Measurements from ENCODE around the gene ETDB.
"Not testable (repeated sequence)": the region's sequence is repeated elsewhere in the genome, so short reads cannot be mapped to it uniquely, and the experiment has no call there.

The ETDB gene

DNA sequence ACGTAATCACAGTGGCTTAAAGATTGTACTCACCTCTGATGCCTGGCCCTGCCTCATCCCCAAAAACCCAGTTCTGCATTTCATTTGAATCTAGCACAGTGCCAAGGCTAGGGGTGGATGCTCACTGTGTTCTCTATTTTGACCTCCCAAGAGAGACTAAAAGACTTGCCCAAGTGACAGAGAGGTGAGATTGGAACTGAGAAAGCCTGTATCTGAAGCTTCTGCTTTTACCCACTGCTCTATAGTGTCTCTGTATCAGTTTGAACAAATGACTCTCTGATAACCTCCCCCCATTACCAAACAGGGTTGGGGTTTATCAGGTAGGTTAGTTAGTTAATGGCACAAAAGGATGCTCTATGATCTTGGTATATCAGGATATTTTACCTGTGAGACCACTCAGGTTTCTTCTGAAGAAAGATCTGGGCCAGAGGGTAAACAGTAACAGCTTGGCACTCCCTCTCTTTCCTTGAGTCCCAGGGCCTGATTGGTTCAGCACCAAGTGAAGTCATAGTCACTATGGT lies at the start of gene ETDB:
TSS of gene ETDB (minus strand) at position 471 of the 521 bp plus-strand sequence. CDS start 1,265 bp downstream, outside the sequence.
- DNase-seq (ENCODE audit: low read depth, low spot score): not testable (repeated sequence)

GRCh38 chrX:135169534-135169933 lies 49.2 kb upstream of the ETDB start:
- DNase-seq (ENCODE audit: low read depth, low spot score): not testable (repeated sequence)

GRCh38 chrX:135168486-135168885 lies 48.2 kb upstream of the ETDB start:
- no peak for DNase-seq (ENCODE audit: low read depth, low spot score)

- not testable (repeated sequence) for DNase-seq (ENCODE audit: low read depth, low spot score)
Observed at GRCh38 chrX:135154688-135155087, 34.4 kb upstream of the ETDB start.

DNA sequence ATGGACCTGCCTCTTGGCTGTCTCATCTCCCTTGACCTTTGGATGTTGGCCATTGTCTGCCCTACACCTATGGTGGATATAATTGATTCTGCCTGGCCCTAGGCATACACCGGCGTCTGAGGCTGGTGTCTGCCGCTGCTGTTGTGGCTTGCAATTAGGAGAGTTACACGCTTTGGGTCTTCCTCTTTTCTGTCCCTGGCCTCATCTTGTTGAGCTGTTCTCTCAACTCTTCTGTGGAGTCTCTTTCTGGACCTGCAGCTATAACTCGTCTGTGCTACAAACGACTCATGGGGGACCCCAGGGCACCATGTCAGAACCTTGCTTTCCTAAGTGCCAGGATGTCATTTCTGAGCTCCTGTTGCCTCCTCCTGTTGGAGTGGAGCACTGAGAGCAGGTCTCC lies 5.8 kb upstream of the ETDB start:
- DNase-seq (ENCODE audit: low read depth, low spot score): not testable (repeated sequence)

- not testable (repeated sequence) for DNase-seq (ENCODE audit: low read depth, low spot score)
Observed at GRCh38 chrX:135116064-135116463, 4.3 kb downstream of the ETDB start.

DNA sequence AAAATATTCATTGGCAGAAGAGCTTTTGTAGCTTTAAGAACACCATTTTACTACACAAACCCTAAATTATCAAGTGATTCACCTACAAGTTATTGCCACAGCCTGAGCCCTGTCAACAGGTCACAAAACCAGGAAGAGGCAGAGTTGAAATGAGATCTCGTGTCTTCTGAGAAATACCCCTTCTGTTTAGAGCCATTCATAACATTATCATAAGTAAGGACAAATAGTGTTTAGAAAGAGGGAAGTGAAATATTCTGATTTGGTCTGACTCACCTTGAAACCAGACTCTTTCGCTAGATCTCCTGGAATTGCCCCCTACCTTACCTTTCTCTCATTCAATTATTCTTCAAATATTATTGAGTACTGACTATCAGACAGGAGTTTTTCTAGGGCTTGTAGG lies 5.9 kb downstream of the ETDB start:
- no peak for DNase-seq (ENCODE audit: low read depth, low spot score)

- no peak for DNase-seq (ENCODE audit: low read depth, low spot score)
Observed at GRCh38 chrX:135112743-135113142, 7.6 kb downstream of the ETDB start.

DNA sequence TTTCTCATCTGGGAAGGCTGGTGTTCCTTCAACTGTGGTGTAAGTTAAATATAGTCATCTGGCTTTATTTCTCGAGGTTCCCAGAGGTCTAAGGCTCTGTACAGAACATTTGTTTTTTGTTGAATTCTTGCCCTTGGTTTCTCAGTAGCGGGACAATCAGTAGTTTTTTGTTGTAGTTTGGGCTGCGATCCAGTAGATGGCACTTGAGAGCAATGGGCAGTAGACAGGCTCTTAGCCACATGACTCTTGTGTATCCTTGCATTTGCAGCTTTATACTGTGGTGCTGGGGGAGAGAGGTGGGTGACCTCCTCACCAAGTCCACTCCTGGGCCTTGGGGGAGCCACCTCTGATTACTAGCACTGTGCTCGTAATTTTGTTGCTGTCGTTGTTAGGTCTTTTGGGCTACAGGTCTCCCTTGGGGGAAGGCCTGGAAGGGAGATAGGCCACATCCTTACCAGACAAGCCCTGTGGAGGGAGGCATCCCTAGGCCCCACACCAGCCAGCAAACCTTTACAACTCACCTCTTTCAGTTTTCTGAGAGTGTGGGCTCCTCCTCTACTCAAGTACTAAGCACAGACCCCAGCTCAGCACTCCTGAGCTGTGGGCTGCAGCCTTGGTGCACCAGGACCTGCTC lies 8.1 kb downstream of the ETDB start:
- DNase-seq (ENCODE audit: low read depth, low spot score): no peak

- DNase-seq (ENCODE audit: low read depth, low spot score): no peak
Observed at GRCh38 chrX:135109554-135109953, 10.8 kb downstream of the ETDB start.

GRCh38 chrX:135099493-135099783 lies 20.9 kb downstream of the ETDB start:
- no peak for DNase-seq (ENCODE audit: low read depth, low spot score)

DNA sequence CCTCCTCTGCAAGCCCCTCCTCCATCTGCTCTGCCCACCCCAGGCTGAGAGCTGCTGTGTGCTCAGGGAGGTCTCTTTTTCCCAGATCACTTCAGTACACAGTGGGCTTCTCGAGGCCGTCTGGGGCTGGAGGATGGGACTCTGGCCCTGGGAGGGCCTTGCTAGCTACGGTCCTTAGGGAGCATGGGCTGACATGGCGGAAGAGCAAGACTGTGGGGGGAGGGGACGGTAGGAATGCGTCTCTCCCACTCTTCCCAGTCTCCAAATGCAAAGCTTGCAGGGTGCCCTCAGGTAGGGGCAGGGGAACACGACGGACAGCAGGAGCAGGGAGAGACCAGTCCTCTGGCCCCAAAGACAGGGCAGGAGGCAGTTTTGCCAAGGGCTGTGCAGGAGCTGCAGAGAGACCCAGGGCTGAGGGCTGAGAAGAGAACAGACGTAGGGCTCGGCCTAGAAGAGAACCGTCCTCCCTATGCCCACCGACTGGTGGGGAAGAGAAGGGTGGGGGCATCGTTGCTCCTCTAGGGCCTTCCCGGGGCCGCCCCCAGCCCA lies 23.1 kb downstream of the ETDB start:
- DNase-seq (ENCODE audit: low read depth, low spot score): not testable (repeated sequence)

GRCh38 chrX:135095715-135096114 lies 24.6 kb downstream of the ETDB start:
- no peak for DNase-seq (ENCODE audit: low read depth, low spot score)

DNA sequence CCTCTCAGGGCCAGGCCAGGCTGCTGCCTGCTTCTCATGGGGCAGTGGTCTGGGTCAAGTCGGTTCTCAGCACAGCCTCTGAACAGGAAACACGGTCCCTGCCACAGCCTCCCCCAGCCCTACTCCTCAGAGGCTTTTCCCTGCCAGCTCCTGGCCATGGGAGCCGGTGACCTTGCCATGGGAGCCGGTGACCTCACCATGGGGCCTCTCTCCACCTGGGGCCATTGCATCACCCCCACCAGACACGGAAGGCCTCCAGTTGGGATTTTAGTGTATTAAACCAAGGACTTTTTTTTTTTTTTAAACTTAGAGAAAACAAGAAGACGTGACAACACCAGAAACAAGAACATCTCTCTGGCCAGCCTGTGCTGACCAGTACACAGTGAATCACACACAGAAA lies 25.6 kb downstream of the ETDB start:
- DNase-seq (ENCODE audit: low read depth, low spot score): no peak

DNA sequence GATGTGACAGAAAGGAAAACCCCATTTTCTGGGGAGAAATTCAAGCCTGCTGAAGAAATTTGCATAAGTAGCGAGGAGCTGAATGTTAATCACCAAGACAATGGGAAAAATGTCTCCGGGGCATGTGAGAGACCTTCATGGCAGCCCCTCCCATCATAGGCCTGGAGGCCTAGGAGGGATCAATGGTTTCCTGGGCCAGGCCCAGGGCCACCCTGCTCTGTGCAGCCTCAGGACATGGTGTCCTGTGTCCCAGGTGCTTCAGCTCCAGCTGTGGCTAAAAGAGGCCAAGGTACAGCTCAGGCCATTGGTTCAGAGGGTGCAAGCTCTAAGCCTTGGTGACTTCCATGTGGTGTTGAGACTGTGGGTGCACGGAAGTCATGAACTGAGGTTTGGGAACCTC lies 31.2 kb downstream of the ETDB start:
- no peak for DNase-seq (ENCODE audit: low read depth, low spot score)

GRCh38 chrX:135087867-135088266 lies 32.5 kb downstream of the ETDB start:
- DNase-seq (ENCODE audit: low read depth, low spot score): no peak

- DNase-seq (ENCODE audit: low read depth, low spot score): no peak
Observed at GRCh38 chrX:135086197-135086854, 34.0 kb downstream of the ETDB start.

GRCh38 chrX:135081693-135082404 lies 38.5 kb downstream of the ETDB start:
- DNase-seq (ENCODE audit: low read depth, low spot score): no peak

All from iPS DF 19.7 (cell line).